ENCODE results near the gene SLC9C1. TPM values are rescaled to one million over a fixed set of nuclear protein-coding genes. Genes with fewer than 3 reads are reported as not detected.

Gene SLC9C1
- total RNA-seq, 5 donors from 2014 or later (not counting 1 experiment from before 2014, with no cell fraction given) = not detected

DNA sequence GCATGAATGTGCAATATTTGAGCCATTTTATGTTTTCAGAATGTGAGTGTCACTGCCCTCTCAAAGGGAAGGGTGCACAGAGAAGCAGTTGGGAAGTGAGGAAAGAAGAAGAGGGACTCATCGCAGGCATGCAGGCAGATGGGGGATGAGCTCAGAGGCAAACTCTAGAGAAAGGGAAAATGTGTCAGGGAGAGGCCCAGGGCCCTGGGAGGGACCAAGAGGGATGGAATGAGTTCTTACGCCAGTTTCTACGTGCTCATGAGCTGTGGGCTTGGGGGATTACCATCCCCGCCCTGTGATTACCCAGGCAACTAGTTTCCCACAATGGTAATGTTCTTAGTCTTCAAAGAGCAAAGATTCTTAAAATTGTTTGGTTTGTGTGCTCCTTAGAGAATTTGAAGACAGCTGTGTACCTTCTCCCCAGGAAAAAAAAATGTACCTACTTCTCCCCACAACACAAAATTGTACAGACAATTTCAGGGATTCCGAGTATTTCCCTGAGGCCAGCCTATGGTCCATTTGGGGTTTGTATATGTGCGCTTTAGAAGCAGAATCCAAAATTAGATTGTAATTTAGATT is 178.8 kb downstream of the SLC9C1 start:
- Mint-ChIP-seq H3K9me3 (no peaks in the 10 kb centered on the region), H3K36me3 (no peaks in the 10 kb centered on the region), H3K27ac (peak overlapping the region in 1 of 2 donors; percentile 49), H3K4me3 (no peak overlapping the region), H3K27me3 (no peaks in the 10 kb centered on the region), H3K4me1 (peaks cover 33 to 44% (median 34%) of the 10 kb centered on the region in 3 donors)
- H3K4me3 ChIP-seq (ENCODE audit: control insufficient read depth in 1 of 2, extremely low read depth in 1 of 2, low read length in 1 of 2) = no peak overlapping the region
- WGBS (ENCODE audit: insufficient coverage) = 78% methylated on average over 5 of the region's 6 CpGs
- H3K4me1 ChIP-seq (ENCODE audit: control insufficient read depth in 1 of 2, extremely low read depth in 1 of 2, insufficient read depth in 2 of 2, low read length in 2 of 2) = peaks cover 10 to 25% of the 10 kb centered on the region in 2 experiments
- ChIA-PET POLR2A (no interaction called here), CTCF (interaction anchor here in 1 of 2 donors (0.6 kb wide), 1 partner anchor 419 kb away, joined by 3 read pairs; no protein-coding TSS in a partner anchor)
- H3K27me3 ChIP-seq (replicated peaks in 1 of 2; ENCODE audit: control insufficient read depth in 2 of 2, extremely low read depth in 1 of 2, insufficient read depth in 2 of 2, low read length in 1 of 2) = no peaks in the 10 kb centered on the region
- no peak for DNase-seq
- H3K27ac ChIP-seq (ENCODE audit: low read length) = no peak overlapping the region
- no peaks in the 10 kb centered on the region for H3K36me3 ChIP-seq (ENCODE audit: control insufficient read depth in 2 of 2, extremely low read depth in 1 of 2, insufficient read depth in 1 of 2, low read length in 1 of 2)
- no peak for ATAC-seq (replicated peaks in 1 of 4)
- no peaks in the 10 kb centered on the region for H3K9me3 ChIP-seq

DNA sequence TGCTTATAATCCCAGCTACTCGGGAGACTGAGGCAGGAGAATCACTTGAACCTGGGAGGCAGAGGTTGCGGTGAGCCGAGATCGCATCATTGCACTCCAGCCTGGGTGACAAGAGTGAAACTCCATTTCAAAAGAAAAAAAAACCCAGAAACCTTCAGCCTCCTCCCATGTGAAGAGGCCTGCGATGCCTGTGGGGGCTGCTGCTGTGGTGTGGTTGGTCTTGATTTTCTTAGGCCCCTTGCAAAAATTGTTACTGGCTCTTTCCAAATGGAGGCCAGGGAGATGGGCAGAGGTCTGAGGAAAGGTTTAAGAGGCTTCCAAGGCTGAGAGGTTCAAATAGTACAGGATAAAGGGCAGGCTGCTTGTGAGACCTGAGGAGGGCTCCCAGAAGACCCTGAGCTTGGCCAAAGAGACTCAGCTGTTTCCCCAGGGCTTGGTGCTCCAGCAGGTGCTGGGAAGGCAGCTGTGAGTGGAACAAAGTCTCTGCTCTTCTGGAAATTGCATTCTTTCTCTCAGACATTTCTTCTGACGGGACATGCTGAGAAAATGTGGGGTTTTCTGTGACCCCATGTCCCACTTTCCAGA is 179.3 kb downstream of the SLC9C1 start:
- peak overlapping the region in 1 of 2 donors; percentile 49 for H3K27ac Mint-ChIP-seq
- peaks cover 28 to 38% (median 28%) of the 10 kb centered on the region in 3 donors for H3K4me1 Mint-ChIP-seq
- Histone ChIP-seq H3K27me3 (replicated peaks in 1 of 2; ENCODE audit: control insufficient read depth in 2 of 2, extremely low read depth in 1 of 2, insufficient read depth in 2 of 2, low read length in 1 of 2) (no peaks in the 10 kb centered on the region), H3K9me3 (no peaks in the 10 kb centered on the region), H3K36me3 (ENCODE audit: control insufficient read depth in 2 of 2, extremely low read depth in 1 of 2, insufficient read depth in 1 of 2, low read length in 1 of 2) (no peaks in the 10 kb centered on the region), H3K4me3 (ENCODE audit: control insufficient read depth in 1 of 2, extremely low read depth in 1 of 2, low read length in 1 of 2) (no peak overlapping the region), H3K27ac (ENCODE audit: low read length) (no peak overlapping the region), H3K4me1 (ENCODE audit: control insufficient read depth in 1 of 2, extremely low read depth in 1 of 2, insufficient read depth in 2 of 2, low read length in 2 of 2) (peaks cover 5 to 20% of the 10 kb centered on the region in 2 experiments)
- no peaks in the 10 kb centered on the region for H3K27me3 Mint-ChIP-seq
- no peaks in the 10 kb centered on the region for H3K36me3 Mint-ChIP-seq
- no peak overlapping the region for H3K4me3 Mint-ChIP-seq
- POLR2A ChIA-PET = no interaction called here
- no peaks in the 10 kb centered on the region for H3K9me3 Mint-ChIP-seq
- CTCF ChIA-PET = interaction anchor here (0.5 to 1.3 kb wide), 2 partner anchors 10 to 125 kb away, joined by 3 read pairs; no protein-coding TSS in a partner anchor
- ATAC-seq (replicated peaks in 1 of 4) = no peak
- WGBS (ENCODE audit: insufficient coverage) = 83% methylated on average over 2 of the region's 6 CpGs
- DNase-seq = no peak

DNA sequence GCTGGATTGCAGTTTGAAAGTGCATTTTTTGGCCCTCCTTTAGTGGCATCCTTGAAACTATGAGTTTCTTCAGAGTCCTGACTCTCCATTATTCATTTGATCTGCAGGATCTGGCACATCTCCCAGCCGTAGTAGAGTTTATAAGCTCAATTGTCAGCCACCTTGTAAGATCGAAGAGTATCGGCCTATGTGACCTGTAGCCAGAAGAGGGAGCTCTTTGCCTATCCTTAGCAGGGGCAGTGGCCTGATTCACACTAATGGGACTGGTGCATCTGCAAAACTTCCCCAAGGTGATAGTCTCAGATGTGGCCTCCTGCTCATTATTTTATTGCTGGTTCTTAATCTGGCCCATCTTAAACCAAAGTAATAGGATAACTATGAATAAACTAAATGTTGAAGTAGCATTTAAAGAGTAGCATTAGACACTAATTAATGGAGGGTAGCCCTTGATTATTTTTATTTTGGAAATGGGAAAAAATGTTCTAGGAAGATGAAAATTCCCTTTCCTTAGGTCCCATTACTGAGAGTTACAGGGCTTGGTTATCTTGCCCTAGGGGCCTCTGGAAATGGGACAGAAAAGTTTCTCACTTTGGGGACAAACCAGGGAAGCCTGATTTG is 182.1 kb downstream of the SLC9C1 start:
- H3K27ac Mint-ChIP-seq = no peak overlapping the region
- DNase-seq = peak; percentile 22 to 85 (median 51)
- Histone ChIP-seq H3K9me3 (no peaks in the 10 kb centered on the region), H3K4me3 (ENCODE audit: control insufficient read depth in 1 of 2, extremely low read depth in 1 of 2, low read length in 1 of 2) (no peak overlapping the region), H3K36me3 (ENCODE audit: control insufficient read depth in 2 of 2, extremely low read depth in 1 of 2, insufficient read depth in 1 of 2, low read length in 1 of 2) (no peaks in the 10 kb centered on the region), H3K27ac (ENCODE audit: low read length) (no peak overlapping the region), H3K27me3 (replicated peaks in 1 of 2; ENCODE audit: control insufficient read depth in 2 of 2, extremely low read depth in 1 of 2, insufficient read depth in 2 of 2, low read length in 1 of 2) (no peaks in the 10 kb centered on the region), H3K4me1 (ENCODE audit: control insufficient read depth in 1 of 2, extremely low read depth in 1 of 2, insufficient read depth in 2 of 2, low read length in 2 of 2) (peaks cover 4 to 5% of the 10 kb centered on the region in 2 experiments)
- peaks cover 0 to 15% (median 6%) of the 10 kb centered on the region in 3 donors for H3K4me1 Mint-ChIP-seq
- no peaks in the 10 kb centered on the region for H3K9me3 Mint-ChIP-seq
- WGBS (ENCODE audit: insufficient coverage) = 7% methylated on average over 3 of the region's 3 CpGs
- no peaks in the 10 kb centered on the region for H3K27me3 Mint-ChIP-seq
- POLR2A ChIA-PET = interaction anchor here (0.6 to 1.2 kb wide), 2 partner anchors 198 to 421 kb away, joined by 4 read pairs; no protein-coding TSS in a partner anchor
- H3K4me3 Mint-ChIP-seq = no peak overlapping the region
- no peaks in the 10 kb centered on the region for H3K36me3 Mint-ChIP-seq
- CTCF ChIA-PET = interaction anchor here (0.6 to 2.6 kb wide), 63 partner anchors 10 to 611 kb away, joined by 3 to 50 read pairs (median 4); partner anchors contain the start of genes CD200 (in 2 of the 2), SLC9C1 (in 2 of the 2), BTLA (in 1 of the 2) and GCSAM (in 1 of the 2)
- peak; percentile 88 to 94 (median 92) for ATAC-seq (replicated peaks in 1 of 4)

DNA sequence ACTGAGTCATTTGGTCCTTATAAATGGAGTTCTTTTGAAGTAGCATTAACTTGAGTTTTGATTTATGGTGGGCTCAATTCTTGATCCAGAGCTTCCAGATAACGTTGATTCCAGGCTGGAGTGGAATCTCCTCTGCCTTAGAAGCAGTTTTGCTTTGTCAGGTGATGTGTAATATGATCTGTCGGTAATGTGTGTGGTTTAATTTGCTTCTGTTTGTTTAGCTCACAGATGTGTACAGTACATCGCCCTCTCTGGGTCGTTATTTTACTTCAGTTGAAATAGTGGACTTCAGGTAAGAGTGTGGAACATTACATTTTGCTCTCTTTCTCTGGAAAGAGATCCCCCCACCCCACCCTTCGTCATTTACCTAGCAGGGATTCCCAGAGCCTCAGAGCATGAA is 184.7 kb downstream of the SLC9C1 start:
- Histone ChIP-seq H3K27ac (ENCODE audit: low read length) (no peak overlapping the region), H3K36me3 (ENCODE audit: control insufficient read depth in 2 of 2, extremely low read depth in 1 of 2, insufficient read depth in 1 of 2, low read length in 1 of 2) (peaks cover 0 to 5% of the 10 kb centered on the region in 2 donors), H3K27me3 (replicated peaks in 1 of 2; ENCODE audit: control insufficient read depth in 2 of 2, extremely low read depth in 1 of 2, insufficient read depth in 2 of 2, low read length in 1 of 2) (no peaks in the 10 kb centered on the region), H3K9me3 (no peaks in the 10 kb centered on the region), H3K4me3 (ENCODE audit: control insufficient read depth in 1 of 2, extremely low read depth in 1 of 2, low read length in 1 of 2) (no peak overlapping the region), H3K4me1 (ENCODE audit: control insufficient read depth in 1 of 2, extremely low read depth in 1 of 2, insufficient read depth in 2 of 2, low read length in 2 of 2) (peaks cover 0 to 4% of the 10 kb centered on the region in 2 experiments)
- H3K27ac Mint-ChIP-seq = no peak overlapping the region
- no peaks in the 10 kb centered on the region for H3K27me3 Mint-ChIP-seq
- WGBS (ENCODE audit: insufficient coverage) = 13% methylated on average over 1 of the region's 5 CpGs
- H3K9me3 Mint-ChIP-seq = no peaks in the 10 kb centered on the region
- H3K4me3 Mint-ChIP-seq = no peak overlapping the region
- H3K4me1 Mint-ChIP-seq = peaks cover 0 to 9% (median 5%) of the 10 kb centered on the region in 3 donors
- CTCF ChIA-PET = interaction anchor here in 1 of 2 donors (1.1 kb wide), 1 partner anchor 11 kb away, joined by 3 read pairs; no protein-coding TSS in a partner anchor
- no peaks in the 10 kb centered on the region for H3K36me3 Mint-ChIP-seq
- ATAC-seq (replicated peaks in 1 of 4) = no peak
- no peak for DNase-seq
- POLR2A ChIA-PET = no interaction called here

DNA sequence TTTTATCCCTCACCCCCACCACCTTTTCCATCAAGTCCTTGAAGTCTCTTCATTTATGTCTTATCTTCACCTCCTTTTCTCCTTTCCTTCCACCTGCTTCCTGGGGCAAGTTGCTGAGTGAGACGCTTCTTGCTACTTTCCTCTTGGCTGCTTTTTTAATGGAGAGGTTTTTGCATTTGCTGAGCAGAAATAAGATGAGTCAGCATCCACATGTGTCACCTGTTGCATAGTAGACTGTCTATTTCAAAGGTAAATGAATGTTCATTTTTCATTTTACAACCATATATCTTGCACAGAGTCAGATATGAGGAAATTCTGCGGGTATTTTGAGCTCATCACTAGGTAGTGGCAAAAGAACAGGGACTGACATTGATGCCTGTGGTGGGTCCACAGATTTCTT is 189.2 kb downstream of the SLC9C1 start:
- DNase-seq (no peak), ATAC-seq (replicated peaks in 1 of 4) (no peak)
- peaks cover 7% of the 10 kb centered on the region for H3K36me3 Mint-ChIP-seq
- Histone ChIP-seq H3K4me3 (ENCODE audit: control insufficient read depth in 1 of 2, extremely low read depth in 1 of 2, low read length in 1 of 2) (no peak overlapping the region), H3K9me3 (no peaks in the 10 kb centered on the region), H3K4me1 (ENCODE audit: control insufficient read depth in 1 of 2, extremely low read depth in 1 of 2, insufficient read depth in 2 of 2, low read length in 2 of 2) (no peaks in the 10 kb centered on the region), H3K27me3 (replicated peaks in 1 of 2; ENCODE audit: control insufficient read depth in 2 of 2, extremely low read depth in 1 of 2, insufficient read depth in 2 of 2, low read length in 1 of 2) (no peaks in the 10 kb centered on the region), H3K36me3 (ENCODE audit: control insufficient read depth in 2 of 2, extremely low read depth in 1 of 2, insufficient read depth in 1 of 2, low read length in 1 of 2) (peaks cover 0 to 5% of the 10 kb centered on the region in 2 donors), H3K27ac (ENCODE audit: low read length) (no peak overlapping the region)
- no CpG with 5 or more reads among the region's 2 CpGs for WGBS (ENCODE audit: insufficient coverage)
- H3K27ac Mint-ChIP-seq = no peak overlapping the region
- no peaks in the 10 kb centered on the region for H3K9me3 Mint-ChIP-seq
- no peaks in the 10 kb centered on the region for H3K4me1 Mint-ChIP-seq
- H3K27me3 Mint-ChIP-seq = no peaks in the 10 kb centered on the region
- no peak overlapping the region for H3K4me3 Mint-ChIP-seq
- CTCF ChIA-PET = interaction anchor here in 1 of 2 donors (1.4 kb wide), 1 partner anchor 209 kb away, joined by 3 read pairs; no protein-coding TSS in a partner anchor
- POLR2A ChIA-PET = no interaction called here

DNA sequence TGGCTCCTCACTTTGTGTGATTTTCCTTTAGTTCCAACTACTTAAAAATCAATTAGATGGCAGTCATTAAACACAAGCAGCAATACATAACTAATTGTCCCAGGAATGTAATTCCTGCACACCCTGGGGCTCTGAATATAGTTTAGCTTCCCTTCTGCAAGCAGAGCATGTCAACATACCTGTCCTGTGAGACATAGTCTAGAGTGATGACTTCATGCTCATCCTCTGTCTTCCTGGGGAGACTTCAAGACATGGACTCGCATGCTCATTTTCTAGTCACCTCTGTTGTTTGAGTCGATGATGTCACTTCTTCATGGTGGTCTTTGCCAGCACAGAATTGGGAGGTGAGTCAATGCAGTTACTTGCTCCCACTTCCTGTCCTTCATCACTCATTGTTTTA is 192.1 kb downstream of the SLC9C1 start:
- POLR2A ChIA-PET = no interaction called here
- no peaks in the 10 kb centered on the region for H3K9me3 ChIP-seq
- Mint-ChIP-seq H3K36me3 (peaks cover 7% of the 10 kb centered on the region), H3K4me1 (no peaks in the 10 kb centered on the region), H3K9me3 (no peaks in the 10 kb centered on the region), H3K27me3 (no peaks in the 10 kb centered on the region), H3K4me3 (no peak overlapping the region), H3K27ac (no peak overlapping the region)
- H3K4me3 ChIP-seq (ENCODE audit: control insufficient read depth in 1 of 2, extremely low read depth in 1 of 2, low read length in 1 of 2) = no peak overlapping the region
- WGBS (ENCODE audit: insufficient coverage) = no CpG with 5 or more reads among the region's 2 CpGs
- H3K27ac ChIP-seq (ENCODE audit: low read length) = no peak overlapping the region
- no peaks in the 10 kb centered on the region for H3K27me3 ChIP-seq (replicated peaks in 1 of 2; ENCODE audit: control insufficient read depth in 2 of 2, extremely low read depth in 1 of 2, insufficient read depth in 2 of 2, low read length in 1 of 2)
- DNase-seq = no peak
- ATAC-seq (replicated peaks in 1 of 4) = no peak
- CTCF ChIA-PET = interaction anchor here in 1 of 2 donors (2.1 kb wide), 1 partner anchor 10 kb away, joined by 5 read pairs; no protein-coding TSS in a partner anchor
- no peaks in the 10 kb centered on the region for H3K4me1 ChIP-seq (ENCODE audit: control insufficient read depth in 1 of 2, extremely low read depth in 1 of 2, insufficient read depth in 2 of 2, low read length in 2 of 2)
- peaks cover 0 to 5% of the 10 kb centered on the region in 2 donors for H3K36me3 ChIP-seq (ENCODE audit: control insufficient read depth in 2 of 2, extremely low read depth in 1 of 2, insufficient read depth in 1 of 2, low read length in 1 of 2)
